HL-60/S4 treated with phorbol 12-myristate 13-acetate at 8.2 ng/mL for 4 days and 3 days (cell line): ENCODE results near the gene PREX1.

Experiments
- in situ Hi-C: fragments of 300-500 bp; cut with MboI; formaldehyde crosslinking; loops from 2 replicates; pipeline ENCODE4 v1.15.0; 2022; ENCODE audit warnings: low sequenced_read_pairs

PREX1 gene

GRCh38 chr20:48738399-48739304 lies 89.1 kb downstream of the PREX1 start:
- in situ Hi-C loops = no loop called here

DNA sequence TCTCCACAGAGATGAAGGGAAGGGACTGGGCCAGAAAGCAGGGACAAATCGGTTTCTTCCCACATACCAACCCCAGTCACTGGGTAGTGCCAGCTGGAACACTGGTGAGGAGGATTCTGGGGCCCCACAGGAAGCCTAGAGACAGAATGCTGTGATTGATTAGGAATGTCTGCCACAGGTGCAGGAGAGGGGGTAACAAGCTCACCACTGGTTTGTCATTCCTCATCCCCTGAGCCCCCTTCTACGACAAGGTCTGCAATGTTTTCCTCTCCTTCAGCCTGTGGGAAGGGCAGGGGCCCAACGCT lies 89.8 kb downstream of the PREX1 start:
- in situ Hi-C loops = no loop called here

DNA sequence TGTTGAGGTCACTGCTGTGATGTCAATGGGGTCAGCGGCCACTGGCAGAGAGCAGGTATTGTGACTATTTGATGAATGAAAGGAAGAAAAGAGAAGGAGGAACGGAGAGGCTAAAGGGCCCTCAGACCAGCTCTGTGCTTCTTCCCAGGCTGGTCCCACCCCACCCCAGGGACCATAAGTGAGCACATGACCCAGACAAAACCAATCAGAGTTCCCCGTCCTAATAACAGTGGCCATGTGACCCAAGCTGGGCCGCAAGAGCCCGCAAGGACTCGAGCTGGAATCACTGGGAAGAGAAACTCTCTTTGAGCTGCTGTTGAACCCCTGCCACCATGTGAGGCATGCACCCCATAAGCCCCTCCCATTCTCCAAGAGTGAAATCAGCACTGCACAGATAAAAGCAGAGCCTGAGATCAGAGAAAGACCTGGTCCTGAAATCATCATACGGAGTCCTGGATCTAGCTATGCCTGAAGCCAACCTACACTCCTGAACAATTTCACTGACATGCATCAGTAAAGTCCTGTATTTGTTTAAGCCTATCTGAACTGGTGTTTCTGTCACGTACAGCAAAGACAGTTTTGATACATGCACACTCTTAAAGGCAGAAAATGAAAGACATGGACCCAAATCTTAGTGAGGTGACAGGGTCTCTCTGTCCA lies 90.2 kb downstream of the PREX1 start:
- in situ Hi-C loops = no loop called here

GRCh38 chr20:48736636-48737035 lies 91.2 kb downstream of the PREX1 start:
- in situ Hi-C loops = no loop called here

- in situ Hi-C loops = no loop called here
These were observed 91.6 kb downstream of the PREX1 start for GRCh38 chr20:48736231-48736630.

DNA sequence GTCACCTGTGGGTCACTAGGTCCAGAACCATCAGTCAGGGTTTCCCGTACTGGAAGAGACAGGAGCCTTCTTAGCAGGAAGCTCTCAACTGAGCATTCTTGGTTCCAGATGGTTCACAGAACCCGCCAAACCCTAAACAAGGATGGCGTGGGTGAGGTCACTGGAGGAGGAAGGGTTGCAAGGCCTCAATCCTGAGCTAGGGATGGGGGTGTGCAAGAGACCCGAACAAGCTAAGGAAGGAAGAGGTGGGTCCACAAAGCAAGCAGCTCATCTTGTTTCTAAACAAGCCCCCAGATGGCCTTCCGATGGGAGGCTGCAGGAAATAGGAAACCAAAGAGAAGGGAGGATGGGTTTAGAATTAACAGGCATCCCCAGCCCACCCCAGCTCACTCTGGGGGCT lies 92.7 kb downstream of the PREX1 start:
- in situ Hi-C loops = no loop called here

DNA sequence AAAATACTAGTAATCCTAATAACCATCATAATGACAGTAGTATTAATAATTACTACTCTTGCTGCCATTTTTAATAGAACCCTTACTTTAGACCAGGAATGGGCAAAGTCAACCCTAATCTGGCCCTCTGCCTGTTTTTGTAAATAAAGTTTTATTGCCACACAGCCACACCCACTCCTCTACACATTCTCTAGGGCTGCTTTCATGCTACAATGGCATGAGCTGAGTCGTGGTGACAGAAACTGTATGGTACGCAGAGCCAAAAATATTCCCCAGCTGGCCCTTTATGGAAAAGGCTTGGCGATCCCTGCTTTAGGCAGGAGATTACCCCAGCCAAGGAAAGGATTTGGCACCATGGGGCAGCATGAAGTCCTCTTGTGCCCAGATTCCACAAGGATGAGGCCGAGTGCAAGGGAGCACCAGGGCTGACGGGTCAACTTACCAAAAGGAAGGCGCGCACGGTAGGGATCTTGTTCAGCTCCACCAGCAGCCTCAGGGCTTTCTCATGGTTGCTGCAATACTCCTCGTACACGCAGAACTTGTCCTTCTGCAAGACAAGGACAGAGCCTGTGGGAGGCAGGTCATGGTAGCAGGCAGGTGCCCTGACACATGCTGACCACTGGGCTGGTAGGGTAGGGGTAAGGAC lies 93.6 kb downstream of the PREX1 start:
- in situ Hi-C loops = no loop called here

GRCh38 chr20:48733296-48733790 lies 94.5 kb downstream of the PREX1 start:
- in situ Hi-C loops = no loop called here

- in situ Hi-C loops = no loop called here
These were observed 95.5 kb downstream of the PREX1 start for GRCh38 chr20:48732081-48732829.

DNA sequence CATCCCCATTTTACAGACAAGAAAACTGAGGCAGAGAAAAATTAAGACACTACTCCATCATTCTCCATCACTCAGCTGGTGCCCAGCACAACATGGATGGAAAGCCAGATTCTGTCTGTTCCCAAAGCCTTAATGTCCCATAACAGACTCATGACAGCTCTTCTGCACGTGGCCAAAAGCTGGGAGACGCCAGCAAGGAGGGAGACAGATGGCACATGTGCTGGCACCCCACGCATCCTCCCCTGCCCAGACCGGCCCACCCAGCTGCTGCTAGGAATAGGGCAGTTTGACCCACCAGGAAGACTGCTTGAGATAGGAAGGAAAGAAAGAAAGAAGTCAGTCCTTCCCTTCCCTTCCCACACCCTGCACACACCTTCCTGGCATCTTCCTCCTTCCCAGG lies 96.3 kb downstream of the PREX1 start:
- in situ Hi-C loops = no loop called here

- in situ Hi-C loops = no loop called here
These were observed 96.8 kb downstream of the PREX1 start for GRCh38 chr20:48730977-48731376.

DNA sequence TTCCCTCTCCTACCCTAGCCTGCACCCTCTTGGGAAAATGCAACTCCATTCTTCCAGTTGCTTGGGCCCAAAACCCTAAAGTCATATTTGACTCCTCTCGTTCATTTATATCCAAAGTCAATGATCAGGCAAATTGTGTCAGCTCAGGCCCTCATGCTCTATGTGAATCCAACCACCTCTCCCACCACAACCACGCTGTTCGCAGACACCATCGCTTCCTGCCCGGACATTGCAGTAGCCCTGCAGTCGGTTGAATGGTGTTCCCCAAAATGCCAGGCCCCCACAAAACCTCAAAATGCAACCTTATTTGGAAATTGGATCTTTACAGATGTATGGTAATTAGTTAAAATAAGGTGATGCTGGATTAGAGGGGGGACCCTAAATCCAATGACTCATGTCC lies 98.3 kb downstream of the PREX1 start:
- in situ Hi-C loops = no loop called here

- in situ Hi-C loops = no loop called here
These were observed 99.6 kb downstream of the PREX1 start for GRCh38 chr20:48728042-48728825.

GRCh38 chr20:48727226-48727625 lies 100.6 kb downstream of the PREX1 start:
- in situ Hi-C loops = no loop called here

DNA sequence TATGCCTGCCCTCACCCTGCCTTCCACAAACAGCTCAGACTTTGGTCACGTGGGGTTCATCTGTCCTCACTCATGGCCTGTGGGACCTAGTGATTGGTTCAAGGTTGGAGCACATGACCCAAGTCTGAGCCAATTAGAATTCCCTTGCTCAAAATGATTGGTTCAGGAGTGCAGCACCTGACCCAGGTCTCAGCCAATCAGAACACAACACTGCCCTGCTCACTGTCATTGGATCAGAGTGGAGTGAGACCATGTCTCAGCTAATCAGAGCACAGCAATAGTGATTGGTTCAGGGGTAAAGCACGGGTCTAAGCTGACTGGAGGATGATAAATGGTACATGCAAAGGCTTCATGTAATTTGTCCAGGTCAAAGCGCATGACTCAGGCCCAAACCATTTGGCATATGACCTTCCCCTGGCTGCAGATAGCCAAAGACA lies 102.2 kb downstream of the PREX1 start:
- in situ Hi-C loops = no loop called here

DNA sequence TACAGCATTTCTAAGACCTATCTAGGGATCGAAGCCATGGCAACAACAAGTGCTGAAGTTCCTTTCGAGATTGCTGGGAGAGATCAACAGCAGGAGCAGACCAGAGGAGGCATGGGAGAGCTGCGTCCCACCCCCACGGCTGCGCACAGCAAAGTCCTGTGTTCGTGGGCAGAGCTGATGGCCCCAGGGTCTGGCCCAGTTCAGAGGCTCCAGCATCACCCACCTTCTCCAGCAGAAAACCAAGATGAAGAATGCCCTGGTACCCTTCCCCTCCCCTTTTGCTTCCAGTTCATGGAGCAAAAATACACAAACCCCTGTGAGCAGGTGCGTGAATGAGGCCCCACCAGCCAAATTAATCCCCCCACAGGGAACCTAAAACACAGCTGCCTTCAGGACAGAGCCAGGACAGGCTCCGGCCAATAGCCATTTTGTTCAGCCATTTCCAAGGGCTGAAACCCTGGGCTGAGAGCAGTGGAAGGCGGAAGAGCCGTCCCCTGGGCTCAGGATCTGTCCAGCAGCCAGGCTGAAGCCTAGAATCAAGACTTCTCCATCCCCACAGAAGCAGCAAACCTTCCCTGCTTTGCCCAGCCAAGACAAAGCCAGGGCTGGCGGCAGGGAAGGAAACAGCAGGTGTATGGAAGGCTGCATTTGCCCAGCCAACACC lies 102.8 kb downstream of the PREX1 start:
- in situ Hi-C loops = no loop called here

DNA sequence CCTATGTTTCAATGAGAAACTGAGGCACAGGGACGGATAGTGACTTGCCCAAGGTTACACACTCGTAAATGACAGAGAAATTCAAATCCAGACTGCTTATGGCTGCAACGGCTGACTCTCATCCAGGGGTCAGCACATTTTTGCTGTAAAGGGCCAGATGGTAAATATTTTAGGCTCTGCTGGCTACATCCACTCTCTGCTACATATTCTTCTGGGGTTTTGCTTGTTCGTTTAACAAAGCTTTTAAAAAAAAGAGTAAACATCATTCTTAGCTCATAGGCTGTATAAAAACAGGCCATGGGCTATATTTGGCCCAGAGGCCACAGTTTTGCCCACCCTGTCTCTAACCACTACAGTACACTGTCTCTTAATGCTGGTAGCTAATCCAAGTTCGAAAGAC lies 103.4 kb downstream of the PREX1 start:
- in situ Hi-C loops = no loop called here

DNA sequence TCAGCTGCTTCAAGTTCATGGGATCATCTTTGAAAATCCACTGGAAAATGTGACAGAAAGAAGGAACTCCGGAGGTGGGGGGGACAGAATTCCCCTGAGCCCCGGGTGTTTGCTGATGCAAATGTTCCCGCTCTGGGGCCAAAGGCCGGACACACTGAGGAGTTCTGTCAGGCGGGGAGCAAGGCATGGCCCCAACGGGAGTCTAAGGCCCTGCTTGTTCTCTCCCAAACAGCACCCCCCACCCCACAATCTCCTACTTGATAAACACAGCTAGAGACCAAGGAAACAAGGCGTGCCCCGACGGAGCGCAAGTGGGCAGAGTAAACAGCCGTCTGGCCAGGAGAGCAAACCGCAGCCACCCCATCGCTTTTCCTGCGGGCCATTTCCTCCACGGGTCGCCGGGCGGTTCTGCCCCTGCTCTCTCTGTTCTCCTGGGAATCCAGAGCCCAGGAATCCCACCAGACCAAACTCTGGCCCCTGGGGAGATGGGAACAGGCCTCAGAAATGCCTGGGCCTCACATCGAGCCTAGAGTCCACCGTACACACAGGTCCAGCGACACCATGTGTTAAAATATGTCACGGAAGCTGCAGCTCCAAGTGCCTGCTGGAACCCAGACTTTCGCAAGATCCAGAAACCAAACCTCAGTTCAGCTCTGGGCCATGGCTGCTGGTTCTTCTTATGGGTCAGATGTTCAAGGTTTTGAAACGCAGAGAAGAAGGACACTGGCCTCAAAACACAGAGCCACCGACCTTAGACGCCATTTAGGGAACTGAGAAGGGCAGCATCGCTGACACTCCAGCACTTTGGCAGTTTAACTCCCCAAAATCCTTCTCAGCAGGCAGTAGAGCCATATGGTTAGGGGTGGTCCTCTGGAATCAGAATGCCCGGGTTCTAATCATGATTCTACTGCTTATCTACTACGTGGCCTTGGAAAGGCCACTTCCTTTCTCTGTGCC lies 104.2 kb downstream of the PREX1 start:
- in situ Hi-C loops = no loop called here

DNA sequence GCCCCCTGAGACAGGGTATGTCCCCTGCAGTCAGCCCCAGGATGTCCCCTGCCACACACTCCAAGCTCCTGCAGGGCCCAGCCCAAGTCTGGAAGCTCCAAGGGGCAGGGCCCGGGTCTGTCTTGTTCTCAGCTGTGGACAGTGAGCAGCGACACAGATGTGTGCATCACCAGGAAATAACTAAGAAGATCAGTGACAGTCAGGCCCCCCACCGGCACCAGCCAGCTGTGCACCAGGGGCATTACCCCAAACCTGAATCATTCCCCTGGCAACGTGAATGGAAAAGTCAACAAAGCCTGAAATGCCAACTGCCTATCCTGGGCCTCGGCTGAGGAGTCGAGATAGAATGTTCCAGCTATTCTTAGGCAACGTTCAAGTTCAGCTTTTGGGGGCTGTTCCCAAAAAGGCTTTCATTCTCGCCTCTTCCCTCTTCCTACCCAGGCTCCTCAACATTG lies 105.0 kb downstream of the PREX1 start:
- in situ Hi-C loops = no loop called here
